HepG2 (cell line): Measurements from ENCODE around the gene HDLBP. TPM values are rescaled to one million over a fixed set of nuclear protein-coding genes. Genes with fewer than 3 reads are reported as not detected.

Experiments
- AGO1 ChIP-seq: fragments of 200-400 bp; formaldehyde crosslinking; IDR thresholded peaks from 2 replicates; pipeline ENCODE4 v1.6.1; 2017; ENCODE audit warnings: mild to moderate bottlenecking, low read depth, low read length, moderate library complexity; ENCODE audit not compliant: poor library complexity, severe bottlenecking
- AGO2 ChIP-seq: fragments of 200-400 bp; formaldehyde crosslinking; optimal IDR thresholded peaks from 2 replicates; pipeline ENCODE3; 2017; ENCODE audit warnings: mild to moderate bottlenecking, low read depth, low read length, moderate library complexity
- HMGXB3 ChIP-seq: sonication (generic); formaldehyde crosslinking; IDR thresholded peaks from 2 replicates; pipeline ENCODE4 v1.4.0; 2020; ENCODE audit warnings: missing genetic modification reagents, borderline replicate concordance
- MBNL3 ChIP-seq: fragments of 250-450 bp; sonication (Bioruptor Pico); conservative IDR thresholded peaks from 2 replicates; pipeline ENCODE4 v1.8.0; 2022; ENCODE audit warnings: mild to moderate bottlenecking, inconsistent platforms
- TCF12 ChIP-seq, 2 experiments: fragments of 450-650 bp in 1 of 2; sonication (generic) in 1 of 2; formaldehyde crosslinking in 1 of 2; IDR thresholded peaks; 2 replicates each; pipeline versions ENCODE4 v1.6.1 to v1.8.0; 2017 to 2022; ENCODE audit warnings: antibody characterized with exemption in 1 of 2, mild to moderate bottlenecking in 1 of 2, missing genetic modification reagents in 1 of 2, moderate library complexity in 1 of 2
- TEAD3 ChIP-seq: optimal IDR thresholded peaks from 2 replicates; pipeline ENCODE3; 2016; ENCODE audit warnings: borderline replicate concordance
- ZC3H13 ChIP-seq: sonication (generic); formaldehyde crosslinking; IDR thresholded peaks from 2 replicates; pipeline ENCODE4 v1.8.1; 2023; ENCODE audit warnings: mild to moderate bottlenecking, missing genetic modification reagents, moderate library complexity
- ZMAT3 ChIP-seq: sonication (generic); formaldehyde crosslinking; conservative IDR thresholded peaks from 2 replicates; pipeline ENCODE4 v1.7.0; 2021; ENCODE audit warnings: missing genetic modification reagents
- ZNF280D ChIP-seq: sonication (generic); formaldehyde crosslinking; IDR thresholded peaks from 2 replicates; pipeline ENCODE4 v1.5.1; 2020; ENCODE audit warnings: mild to moderate bottlenecking, missing genetic modification reagents
- ZNF33B ChIP-seq: sonication (generic); formaldehyde crosslinking; IDR thresholded peaks from 2 replicates; pipeline ENCODE4 v1.5.1; 2020; ENCODE audit warnings: mild to moderate bottlenecking, missing genetic modification reagents
- ZNF558 ChIP-seq: sonication (generic); formaldehyde crosslinking; IDR thresholded peaks from 2 replicates; pipeline ENCODE4 v1.9.0; 2022; ENCODE audit warnings: mild to moderate bottlenecking, missing genetic modification reagents, borderline replicate concordance
- ZNF687 ChIP-seq: sonication (generic); formaldehyde crosslinking; IDR thresholded peaks from 2 replicates; pipeline ENCODE4 v1.5.1; 2020; ENCODE audit warnings: mild to moderate bottlenecking, missing genetic modification reagents, moderate library complexity
- ZNF839 ChIP-seq: sonication (generic); formaldehyde crosslinking; IDR thresholded peaks from 2 replicates; pipeline ENCODE4 v1.4.0; 2020; ENCODE audit warnings: missing genetic modification reagents, mild to moderate bottlenecking, borderline replicate concordance
- polyA plus RNA-seq, 8 experiments: library from polyadenylated mRNA; depleted of rRNA in 3 of 8; stranded (reverse) in 7 of 8; unstranded in 1 of 8; fragments of >200 nt; fragmentation: Illumina TruSeq in 4 of 8; extraction: Trizol in 4 of 8; gene quantifications; 2 replicates each; pipeline versions ENCODE4 v1.2.1 to v1.2.3, GENCODE V29; 2011 to 2016; ENCODE audit warnings: low read depth in 4 of 8, missing spikeins in 1 of 8, mixed read lengths in 1 of 8; ENCODE audit not compliant: insufficient read depth in 1 of 8
- total RNA-seq, 5 experiments: library from RNA; depleted of rRNA; stranded (reverse); fragments of >200 nt; fragmentation: Illumina TruSeq; extraction: Trizol; gene quantifications; 2 replicates each; pipeline ENCODE4 v1.2.3, GENCODE V29; 2016; ENCODE audit warnings: low read depth in 1 of 5

Gene HDLBP
- total and polyA plus RNA-seq, 2 of the 13 experiments (the other 11 are each of a cell fraction or from before 2014, with no cell fraction given): 464 to 707 TPM

GRCh38 chr2:241237949-241238371 lies 77.5 kb downstream of the HDLBP start (continued):
- TF ChIP-seq HMGXB3 (no peak), ZC3H13 (CRISPR knock-in tag) (no peak), ZNF839 (CRISPR knock-in tag) (no peak), AGO2 (peak; percentile 91), AGO1 (peak; percentile 63), ZNF33B (no peak), ZNF687 (peak; percentile 13; the same call in 1 of the 2 replicates), ZNF280D (CRISPR knock-in tag) (no peak), TEAD3 (no peak), ZMAT3 (CRISPR knock-in tag) (no peak), MBNL3 (CRISPR knock-in tag) (no peak), TCF12 (IDR thresholded peaks at IDR 0.05) (no peak), TCF12 (CRISPR knock-in tag; IDR thresholded peaks at IDR 0.05) (no peak), ZNF558 (CRISPR knock-in tag) (no peak)
